ENCODE measurements around the gene MTMR2.

Gene MTMR2

GRCh38 chr11:95832763-95833162, 91.1 kb downstream of the MTMR2 start:
- no peak for TF ChIP-seq ZNF565 (CRISPR knock-in tag; conservative IDR thresholded peaks at IDR 0.05; ENCODE audit: low read depth)
- no peak for TF ChIP-seq CSRNP3 (CRISPR knock-in tag; IDR thresholded peaks at IDR 0.05)
- no peak for TF ChIP-seq BACH2 (CRISPR knock-in tag; IDR thresholded peaks at IDR 0.05; ENCODE audit: borderline replicate concordance)
- no peak for TF ChIP-seq OSR1 (CRISPR knock-in tag; IDR thresholded peaks at IDR 0.05)
- no peak for TF ChIP-seq PATZ1 (CRISPR knock-in tag; IDR thresholded peaks at IDR 0.05; ENCODE audit: borderline replicate concordance)
- no peak for ATAC-seq

- ATAC-seq: peak; percentile 74
- TF ChIP-seq TOX (CRISPR knock-in tag; IDR thresholded peaks at IDR 0.05; ENCODE audit: borderline replicate concordance) (peak; percentile 45; the same call in 1 of the 2 replicates), CREB5 (CRISPR knock-in tag; IDR thresholded peaks at IDR 0.05; ENCODE audit: low read depth) (no peak), PATZ1 (CRISPR knock-in tag; IDR thresholded peaks at IDR 0.05; ENCODE audit: borderline replicate concordance) (peak; percentile 66), ISL1 (CRISPR knock-in tag; IDR thresholded peaks at IDR 0.05) (peak; percentile 92)
Observed at GRCh38 chr11:95831198-95831883, 92.6 kb downstream of the MTMR2 start.

- TF ChIP-seq ISL1 (CRISPR knock-in tag; IDR thresholded peaks at IDR 0.05): peak; percentile 47
- no peak for TF ChIP-seq ESRRG (CRISPR knock-in tag; IDR thresholded peaks at IDR 0.05)
- peak; percentile 73 for ATAC-seq
Observed at GRCh38 chr11:95829580-95830259, 94.2 kb downstream of the MTMR2 start.

GRCh38 chr11:95827696-95828095, 96.2 kb downstream of the MTMR2 start:
- TF ChIP-seq POU6F1 (CRISPR knock-in tag; IDR thresholded peaks at IDR 0.05; ENCODE audit: borderline replicate concordance, low read depth): no peak
- no peak for TF ChIP-seq ESRRG (CRISPR knock-in tag; IDR thresholded peaks at IDR 0.05)
- TF ChIP-seq ZNF8 (CRISPR knock-in tag; IDR thresholded peaks at IDR 0.05): no peak
- no peak for TF ChIP-seq ZNF70 (CRISPR knock-in tag; IDR thresholded peaks at IDR 0.05)
- no peak for TF ChIP-seq TSHZ2 (CRISPR knock-in tag; IDR thresholded peaks at IDR 0.05)
- no peak for TF ChIP-seq ARNTL (CRISPR knock-in tag; IDR thresholded peaks at IDR 0.05; ENCODE audit: borderline replicate concordance, low read depth)
- no peak for TF ChIP-seq RARB (CRISPR knock-in tag; IDR thresholded peaks at IDR 0.05)
- TF ChIP-seq ZFP3 (CRISPR knock-in tag; IDR thresholded peaks at IDR 0.05): no peak
- no peak for TF ChIP-seq CSRNP3 (CRISPR knock-in tag; IDR thresholded peaks at IDR 0.05)
- no peak for TF ChIP-seq GLIS3 (CRISPR knock-in tag; IDR thresholded peaks at IDR 0.05)
- no peak for ATAC-seq
